ENCODE results near the gene MLLT10.
"Not testable (repeated sequence)": the region's sequence is repeated elsewhere in the genome, so short reads cannot be mapped to it uniquely, and the experiment has no call there.

The MLLT10 gene

DNA sequence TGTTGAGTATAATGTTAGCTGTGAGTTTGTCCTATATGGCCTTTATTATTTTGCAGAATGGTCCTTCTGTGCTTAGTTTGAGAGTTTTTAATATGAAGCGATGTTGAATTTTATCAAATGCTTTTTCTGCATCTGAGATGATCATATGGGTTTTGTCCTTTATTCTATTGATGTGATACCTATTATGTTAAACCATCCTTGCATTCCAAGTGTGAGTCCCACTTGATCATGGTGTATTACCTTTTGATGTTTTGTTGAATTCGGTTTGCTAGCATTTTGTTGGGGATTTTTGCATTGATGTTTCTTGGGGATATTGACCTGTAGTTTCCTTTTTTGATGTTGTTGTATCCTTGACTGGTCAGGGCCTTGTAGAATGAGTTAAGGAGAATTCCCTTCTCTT is 166.4 kb downstream of the MLLT10 start:
- DNase-seq (ENCODE audit: low spot score) = no peak

DNA sequence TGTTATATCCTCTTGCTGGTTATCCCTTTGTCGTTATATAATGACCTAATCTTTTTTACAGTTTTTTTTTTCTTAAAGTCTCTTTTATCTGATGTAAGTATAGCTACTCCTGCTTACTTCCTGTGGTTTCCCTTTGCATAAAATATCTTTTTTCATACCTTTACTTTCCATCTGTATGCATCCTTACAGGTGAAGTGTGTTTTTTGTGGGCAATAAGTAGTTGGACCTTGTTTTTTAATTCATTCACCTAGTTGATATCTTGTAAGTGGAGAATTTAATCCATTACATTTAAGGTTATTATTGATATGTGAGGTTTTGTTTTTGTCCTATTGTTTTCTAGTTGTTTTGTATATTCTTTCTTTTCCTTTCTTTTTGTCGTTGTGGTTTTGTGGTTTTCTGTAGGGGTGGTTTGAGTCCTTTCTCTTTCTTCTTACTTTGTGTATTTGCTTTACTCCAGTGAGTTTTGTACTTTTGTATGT is 168.6 kb downstream of the MLLT10 start:
- DNase-seq (ENCODE audit: low spot score) = peak; percentile 19

DNA sequence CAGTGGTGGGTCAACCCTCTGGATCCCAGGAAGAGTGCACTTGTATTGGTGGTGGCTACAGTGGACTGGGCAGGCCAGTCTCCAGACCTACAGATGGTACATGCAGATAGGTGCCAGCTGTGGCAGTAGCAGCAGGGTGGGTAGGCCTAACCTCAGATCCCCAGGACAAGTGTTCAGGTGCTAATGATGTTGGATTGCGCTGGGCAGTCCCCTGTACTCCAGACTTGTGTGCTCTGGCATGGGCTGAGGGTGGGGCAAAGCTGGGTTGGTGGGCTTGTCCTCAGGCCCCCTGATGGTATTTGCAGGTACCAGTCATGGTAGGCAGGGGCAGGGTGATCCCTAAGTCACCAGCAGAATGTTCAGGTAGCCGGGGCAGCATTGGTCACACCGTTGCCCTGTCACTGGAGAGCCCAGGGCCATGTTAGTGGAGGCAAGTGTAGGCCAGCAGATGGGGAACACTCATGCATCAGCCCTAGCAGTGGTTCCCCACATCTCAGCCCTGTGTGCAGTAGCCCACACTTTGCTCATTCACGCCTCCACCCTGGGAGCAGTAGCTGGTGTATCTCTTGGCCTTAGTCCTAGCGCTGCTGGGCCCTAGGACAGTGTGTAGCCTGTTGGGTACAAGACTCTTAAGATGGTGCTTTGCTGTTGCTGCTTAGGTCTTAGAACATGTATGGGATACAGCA is 171.3 kb downstream of the MLLT10 start:
- DNase-seq (ENCODE audit: low spot score) = no peak

DNA sequence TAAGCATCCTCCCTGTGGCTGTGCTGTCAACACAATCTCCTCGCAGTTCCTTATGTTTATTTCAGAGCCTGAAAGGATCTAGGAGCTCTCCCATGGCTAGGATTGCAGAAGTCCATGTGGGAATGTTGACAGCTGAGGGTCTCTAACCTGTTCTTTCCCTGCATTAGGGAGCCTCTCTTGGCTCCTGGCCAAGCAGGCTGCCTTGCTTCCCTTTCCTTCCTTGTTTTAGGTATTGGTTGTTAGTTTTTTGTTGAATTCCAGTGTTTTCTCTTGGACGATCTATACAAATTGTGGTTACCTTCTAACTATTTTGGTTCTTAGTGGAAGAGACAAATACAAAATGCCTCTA is 171.8 kb downstream of the MLLT10 start:
- DNase-seq (ENCODE audit: low spot score) = no peak

DNA sequence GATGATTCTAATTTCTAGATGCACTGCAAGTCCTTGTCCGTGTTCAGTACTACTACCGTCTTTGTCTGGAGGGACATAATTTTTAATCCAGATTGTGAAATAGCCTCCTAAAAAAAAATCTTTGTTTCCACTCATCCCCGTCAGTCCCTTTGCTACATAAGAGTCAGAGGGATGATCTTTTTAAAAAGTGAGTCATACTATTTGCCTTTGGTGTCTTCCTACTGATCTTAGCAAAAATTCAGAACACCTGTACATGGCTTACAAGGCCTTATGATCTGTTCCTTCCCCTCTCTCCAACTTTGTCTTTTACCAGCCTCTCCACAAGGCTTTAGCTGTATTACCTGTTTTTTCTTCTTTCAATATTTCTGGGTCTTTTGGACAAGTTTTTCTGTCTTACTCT is 173.5 kb downstream of the MLLT10 start:
- DNase-seq (ENCODE audit: low spot score) = no peak

DNA sequence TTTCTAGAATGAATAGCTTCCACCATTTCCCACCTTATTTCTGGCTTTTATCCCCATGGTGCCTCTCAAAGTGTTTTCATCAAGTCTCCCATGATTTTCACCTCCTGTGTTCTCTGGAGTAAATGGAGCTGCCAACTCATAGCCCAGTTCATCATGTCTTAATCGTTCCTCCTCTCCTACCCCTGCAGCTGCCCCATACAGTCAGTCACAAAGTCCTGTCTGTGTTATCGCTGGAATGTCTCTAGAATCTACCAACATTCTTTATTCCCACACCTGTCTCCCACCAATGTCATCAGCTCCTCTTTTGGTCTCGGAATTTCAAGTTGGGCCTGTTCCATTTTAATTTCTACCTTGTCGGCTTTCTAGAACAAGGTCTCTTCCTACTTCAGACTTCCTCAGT is 178.9 kb downstream of the MLLT10 start:
- no peak for DNase-seq (ENCODE audit: low spot score)

DNA sequence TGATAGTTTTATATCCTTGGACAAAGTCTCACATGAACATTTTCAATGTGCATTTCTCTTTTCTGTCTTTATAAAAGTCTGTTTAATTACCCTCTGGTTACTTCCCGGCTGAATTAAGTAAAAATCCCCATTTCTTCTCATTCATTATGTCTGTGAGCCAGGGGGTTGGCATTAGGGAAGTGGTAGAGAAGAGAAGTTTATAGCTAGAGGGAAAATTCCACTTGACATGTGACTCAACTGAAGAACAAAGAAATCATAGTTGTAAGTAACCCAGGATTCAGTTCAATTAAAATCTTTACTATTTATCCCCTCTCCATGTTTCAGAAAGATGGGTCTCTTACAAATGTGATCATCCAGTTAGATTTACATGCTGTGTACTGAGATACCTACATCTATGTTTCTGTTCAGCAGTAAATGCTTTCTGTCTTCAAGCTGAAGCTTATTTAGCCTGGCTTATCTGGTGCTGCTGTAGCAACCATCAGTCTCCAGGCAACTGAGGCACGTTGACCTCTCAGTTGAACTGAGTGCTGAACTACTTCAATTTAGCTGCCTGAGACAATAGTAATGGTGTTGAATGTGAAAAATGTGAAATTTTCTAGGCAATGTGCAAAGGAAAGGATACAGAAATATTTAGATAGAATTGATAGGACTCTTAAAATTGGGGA is 181.6 kb downstream of the MLLT10 start:
- DNase-seq (ENCODE audit: low spot score) = no peak

DNA sequence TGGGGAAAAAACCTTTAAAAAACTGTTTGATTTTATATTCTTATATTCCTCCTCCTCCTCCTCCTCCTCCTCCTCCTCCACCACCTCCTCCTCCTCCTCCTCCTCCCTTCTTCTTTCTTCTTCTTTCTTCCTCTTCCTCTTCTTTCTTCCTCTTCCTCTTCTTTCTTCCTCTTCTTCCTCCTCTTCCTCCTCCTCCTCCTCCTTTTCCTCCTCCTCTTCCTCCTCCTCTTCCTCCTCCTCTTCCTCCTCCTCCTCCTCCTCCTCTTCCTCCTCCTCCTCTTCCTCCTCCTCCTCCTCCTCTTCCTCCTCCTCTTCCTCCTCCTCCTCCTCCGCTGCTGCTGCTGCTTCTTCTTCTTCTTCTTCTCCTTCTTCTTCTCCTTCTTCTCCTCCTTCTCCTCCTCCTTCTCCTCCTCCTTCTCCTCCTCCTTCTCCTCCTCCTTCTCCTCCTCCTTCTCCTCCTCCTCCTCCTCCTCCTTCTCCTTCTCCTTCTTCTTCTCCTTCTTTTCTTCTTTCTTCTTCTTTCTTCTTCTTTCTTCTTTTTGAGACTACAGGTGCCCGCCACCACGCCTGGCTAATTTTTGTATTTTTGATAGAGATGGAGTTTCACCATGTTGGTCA is 183.5 kb downstream of the MLLT10 start:
- not testable (repeated sequence) for DNase-seq (ENCODE audit: low spot score)

DNA sequence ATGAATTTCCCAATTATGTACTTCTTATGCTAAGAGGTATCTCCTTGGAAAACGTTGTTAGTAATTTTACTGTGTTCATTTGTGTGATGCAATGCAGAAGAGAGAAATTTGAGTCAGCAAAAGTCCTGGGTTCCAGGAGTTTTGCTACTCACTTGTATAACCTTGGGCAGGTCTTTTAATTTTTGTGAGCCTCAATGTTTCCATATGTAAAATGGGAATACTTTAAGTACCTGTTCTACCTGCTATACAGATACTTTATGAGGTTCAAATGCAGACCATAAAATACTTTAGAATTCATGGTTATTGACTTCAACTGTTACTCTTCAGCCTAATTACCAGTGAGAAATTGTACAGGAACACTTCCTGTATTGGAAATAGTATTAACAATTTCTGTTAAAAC is 185.5 kb downstream of the MLLT10 start:
- no peak for DNase-seq (ENCODE audit: low spot score)

DNA sequence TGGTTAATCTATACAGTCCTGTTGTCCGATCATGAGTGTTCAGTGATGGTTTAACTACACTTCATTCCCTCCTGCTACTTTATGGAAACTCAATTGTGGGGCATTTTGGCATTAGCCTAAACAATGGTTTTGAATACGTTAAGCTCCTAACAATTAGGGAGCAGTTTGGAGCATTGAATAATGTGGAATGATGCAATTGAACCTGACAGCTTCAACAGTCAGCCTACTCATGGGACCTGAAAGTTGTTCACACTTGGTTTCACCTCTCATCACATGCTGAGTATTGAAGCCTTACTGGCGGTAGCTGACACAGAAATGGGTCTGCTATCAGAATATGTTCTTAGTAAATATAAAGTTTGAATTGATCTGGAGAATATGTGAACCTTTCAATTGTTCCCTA is 186.1 kb downstream of the MLLT10 start:
- no peak for DNase-seq (ENCODE audit: low spot score)

DNA sequence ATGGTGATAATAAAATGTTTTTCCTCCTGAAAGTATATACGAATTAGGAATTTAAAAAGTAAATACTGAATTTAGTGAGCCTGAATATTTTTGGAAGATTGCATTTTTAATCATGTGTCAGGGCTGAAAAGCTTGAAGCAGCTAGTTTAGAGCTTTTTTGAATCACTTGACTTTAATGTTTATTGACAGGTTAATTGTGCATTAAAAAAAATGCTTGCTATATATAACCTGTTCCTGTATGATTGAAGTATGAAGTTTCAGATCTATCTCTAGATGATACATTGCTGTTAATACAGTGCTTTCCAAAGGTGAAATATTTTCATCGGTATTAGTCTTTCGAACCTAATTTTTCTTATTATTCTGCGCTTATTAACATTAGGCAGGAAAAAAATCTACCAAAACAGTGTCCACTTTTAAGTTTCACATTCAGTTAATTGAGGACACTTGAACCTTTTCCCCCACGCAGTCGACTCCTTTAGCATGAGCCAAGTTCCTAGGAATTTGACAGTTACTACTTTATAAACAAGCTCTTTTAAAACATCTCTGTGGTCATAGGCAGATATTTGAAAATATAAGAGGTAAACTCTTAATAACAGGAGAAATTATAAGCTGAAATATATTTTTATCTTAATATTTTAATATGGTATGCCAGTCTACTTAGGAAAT is 187.1 kb downstream of the MLLT10 start:
- no peak for DNase-seq (ENCODE audit: low spot score)

DNA sequence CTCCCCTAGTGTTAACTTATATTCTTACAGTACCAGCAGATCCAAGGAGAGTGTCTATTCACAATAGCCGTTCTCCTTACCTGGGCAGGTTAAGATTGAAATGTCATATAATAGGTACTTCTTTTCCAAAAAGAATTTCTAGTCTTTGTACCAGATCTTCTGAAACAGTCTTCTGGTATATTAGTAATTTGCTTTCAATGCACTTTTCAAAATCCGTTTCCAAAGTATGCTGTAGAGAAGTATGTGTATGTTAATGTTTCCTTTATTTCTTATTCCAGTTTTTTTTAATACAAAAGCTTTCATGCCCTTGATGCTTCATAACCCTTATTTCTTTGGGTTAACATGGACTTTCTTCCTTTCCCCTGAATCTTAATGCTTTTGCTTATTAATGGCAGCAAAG is 188.2 kb downstream of the MLLT10 start:
- no peak for DNase-seq (ENCODE audit: low spot score)

DNA sequence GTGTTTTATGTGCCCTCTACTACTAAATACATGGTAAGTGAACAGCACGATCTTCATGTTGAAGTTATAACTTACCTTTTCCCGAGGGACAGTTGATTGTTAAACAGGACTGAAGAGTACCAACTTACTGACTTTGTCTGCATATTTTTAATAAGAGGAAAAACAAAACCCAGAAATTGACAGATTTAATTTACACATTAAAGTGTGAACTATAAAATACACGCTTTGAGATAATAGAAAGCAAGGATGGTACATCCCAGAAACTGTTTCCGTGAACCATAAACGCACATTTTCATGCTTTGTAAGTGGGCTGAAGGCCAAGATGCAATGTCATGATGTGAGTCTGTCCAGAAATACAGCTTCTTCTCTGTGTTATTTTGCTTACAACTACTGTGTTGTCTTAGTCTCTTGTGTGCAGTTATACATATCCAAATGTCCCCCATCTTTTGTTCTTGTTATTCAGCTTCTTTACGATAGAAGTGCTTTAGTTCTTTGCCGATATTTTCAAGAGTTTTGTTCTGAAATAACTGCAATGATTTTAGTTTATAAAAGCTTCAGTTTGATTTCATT is 190.1 kb downstream of the MLLT10 start:
- DNase-seq (ENCODE audit: low spot score) = no peak

DNA sequence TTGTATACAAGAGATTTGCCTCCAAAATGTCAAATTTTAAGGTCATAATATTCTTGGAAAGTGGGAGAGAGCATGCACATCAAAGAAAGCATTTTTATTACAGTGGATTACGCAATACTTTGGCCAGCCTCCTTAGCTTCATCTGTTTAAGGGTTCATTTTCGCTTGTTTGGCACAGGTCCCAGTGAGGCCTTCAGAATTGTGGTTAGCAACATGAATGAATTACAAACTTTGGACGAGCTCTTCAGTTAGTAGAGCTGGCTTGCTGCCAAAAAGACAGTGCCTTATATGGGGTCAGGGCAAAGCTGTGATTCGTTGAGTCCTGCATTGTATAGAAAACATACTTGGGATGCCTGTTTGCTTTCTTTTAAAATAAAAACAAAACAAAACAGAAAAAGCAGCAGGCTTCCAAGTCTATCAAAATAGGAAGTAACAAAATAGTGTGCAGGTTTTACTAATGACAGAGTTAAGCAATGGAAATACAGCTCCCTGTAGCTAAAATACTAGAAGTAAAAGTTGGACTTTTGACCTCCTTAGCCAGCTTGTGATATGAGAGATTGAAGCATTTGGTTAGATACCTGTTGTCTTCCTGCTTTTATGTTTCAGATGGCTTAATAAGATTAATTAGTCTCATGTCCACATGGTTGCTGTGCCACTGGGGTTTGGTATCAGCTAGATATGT is 190.8 kb downstream of the MLLT10 start:
- DNase-seq (ENCODE audit: low spot score) = peak; percentile 58

DNA sequence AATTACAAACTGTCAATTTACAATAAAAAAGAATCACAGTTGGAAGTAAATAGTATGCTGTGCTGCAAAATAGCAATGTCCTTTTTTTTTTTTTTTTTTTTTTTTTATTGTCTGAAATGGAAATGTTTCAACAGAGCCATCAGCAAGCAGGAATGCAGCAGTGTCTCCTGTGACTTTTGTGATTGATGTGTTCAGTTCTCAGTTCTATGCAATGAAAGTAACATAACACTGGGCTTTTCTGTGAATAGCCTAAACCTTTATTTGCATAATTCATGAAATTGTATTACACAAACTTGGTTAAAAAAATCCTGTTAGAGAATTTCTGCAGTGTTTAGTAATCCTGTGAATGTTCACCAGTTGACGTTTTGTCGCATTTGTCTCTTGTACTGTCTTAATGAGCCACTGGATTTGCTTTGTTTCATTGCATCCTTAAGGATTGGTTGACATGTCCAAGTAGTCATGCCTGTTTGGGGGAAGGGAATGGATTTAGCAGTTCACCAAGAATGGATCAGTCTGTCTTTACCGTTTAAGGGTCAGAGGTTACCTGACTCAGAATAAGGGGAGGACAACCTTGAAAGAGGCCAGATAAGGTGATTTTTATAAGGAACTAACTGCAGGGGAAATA is 192.7 kb downstream of the MLLT10 start:
- DNase-seq (ENCODE audit: low spot score) = no peak

DNA sequence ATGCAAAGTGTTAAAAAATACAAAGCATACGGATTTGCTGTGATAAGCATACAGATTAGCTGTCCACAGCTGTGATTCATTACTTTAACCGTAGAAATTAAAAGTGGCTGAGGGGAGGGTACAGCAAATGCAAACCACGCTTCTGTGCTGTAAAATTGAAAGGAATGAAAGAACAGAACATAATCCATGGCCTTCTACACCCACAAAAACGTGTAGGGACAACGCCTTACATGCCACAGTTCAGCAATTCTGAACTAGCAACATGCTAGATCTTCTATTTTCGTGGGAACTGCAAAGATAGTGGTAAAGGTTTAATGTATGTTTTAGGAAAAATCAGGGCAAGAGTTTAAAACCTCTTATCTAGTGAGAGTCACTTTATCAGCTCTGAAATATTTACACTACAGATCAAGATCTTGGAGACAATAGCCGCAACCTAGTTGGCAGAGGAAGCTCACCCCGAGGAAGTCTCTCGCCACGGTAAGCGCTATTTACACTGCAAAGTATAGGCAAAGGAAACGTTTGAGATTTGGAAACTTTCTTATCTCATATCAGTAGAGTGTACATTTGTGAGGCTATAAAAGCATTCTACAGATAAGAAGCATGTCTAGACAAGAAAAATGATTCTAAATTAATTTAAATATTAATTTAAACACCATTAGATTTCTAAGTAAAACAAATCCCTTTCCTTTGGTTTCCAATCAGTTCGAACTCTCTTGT is 193.6 kb downstream of the MLLT10 start:
- DNase-seq (ENCODE audit: low spot score) = peak; percentile 18

DNA sequence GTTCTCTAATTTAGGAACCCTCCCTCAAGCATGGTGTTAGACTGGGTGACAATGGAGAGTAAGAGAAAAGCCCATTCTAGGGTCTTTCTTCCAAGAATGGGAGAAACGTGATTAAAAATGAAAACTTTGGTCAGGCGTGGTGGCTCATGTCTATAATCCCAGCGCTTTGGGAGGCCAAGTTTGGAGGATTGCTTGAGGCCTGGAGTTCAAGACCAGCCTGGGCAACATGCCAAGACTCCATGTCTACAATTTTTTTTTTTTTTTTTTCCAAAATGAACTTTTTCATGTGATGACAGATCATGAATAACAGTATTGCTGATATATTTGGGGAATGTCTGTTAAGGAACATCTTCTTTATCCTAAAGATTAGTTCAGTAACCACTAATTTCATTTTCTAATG is 194.6 kb downstream of the MLLT10 start:
- DNase-seq (ENCODE audit: low spot score) = no peak

DNA sequence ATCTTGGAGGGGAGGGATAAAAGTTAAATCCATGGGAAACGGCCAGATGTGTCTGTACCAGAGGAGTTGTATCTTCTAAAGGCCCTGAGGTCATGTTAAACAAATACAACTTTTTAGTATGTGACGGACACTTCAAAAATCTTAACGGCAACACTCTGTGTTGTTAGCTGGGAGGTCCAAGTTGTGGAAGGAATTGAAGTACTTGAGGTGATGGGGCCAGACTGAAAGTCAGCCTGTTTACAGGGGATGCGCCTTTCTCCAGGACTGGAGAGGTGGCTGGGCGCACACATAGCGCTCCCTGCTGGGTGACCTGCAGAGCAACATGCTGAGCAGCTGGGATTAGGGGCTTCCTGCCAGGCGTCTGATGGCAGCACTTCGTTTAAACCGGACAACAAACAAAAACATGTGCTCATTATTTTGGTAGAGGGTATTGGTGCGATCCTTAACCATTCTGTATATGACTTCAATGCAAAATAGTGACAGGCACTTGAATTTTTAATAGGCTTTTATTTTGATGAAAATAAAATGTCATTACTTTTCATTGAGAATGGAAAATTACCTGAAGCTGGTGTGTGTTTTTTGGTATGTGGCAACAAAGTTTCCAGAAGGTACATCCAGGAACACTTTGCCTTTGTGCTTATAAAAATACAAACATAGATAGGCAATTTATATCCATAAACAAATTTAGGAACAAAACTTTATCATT is 198.2 kb downstream of the MLLT10 start:
- peak; percentile 28 for DNase-seq (ENCODE audit: low spot score)

DNA sequence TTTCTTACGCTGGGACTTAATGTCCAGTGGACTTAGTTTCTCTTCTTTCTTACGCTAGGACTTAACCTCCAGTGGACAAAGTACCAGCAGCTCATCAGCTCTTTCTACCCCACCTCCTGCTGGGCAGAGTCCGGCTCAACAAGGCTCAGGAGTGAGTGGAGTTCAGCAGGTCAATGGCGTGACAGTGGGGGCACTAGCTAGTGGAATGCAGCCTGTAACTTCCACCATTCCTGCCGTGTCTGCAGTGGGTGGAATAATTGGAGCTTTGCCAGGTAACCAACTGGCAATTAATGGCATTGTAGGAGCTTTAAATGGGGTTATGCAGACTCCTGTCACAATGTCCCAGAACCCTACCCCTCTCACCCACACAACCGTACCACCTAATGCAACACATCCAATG is 199.7 kb downstream of the MLLT10 start:
- DNase-seq (ENCODE audit: low spot score) = no peak

DNA sequence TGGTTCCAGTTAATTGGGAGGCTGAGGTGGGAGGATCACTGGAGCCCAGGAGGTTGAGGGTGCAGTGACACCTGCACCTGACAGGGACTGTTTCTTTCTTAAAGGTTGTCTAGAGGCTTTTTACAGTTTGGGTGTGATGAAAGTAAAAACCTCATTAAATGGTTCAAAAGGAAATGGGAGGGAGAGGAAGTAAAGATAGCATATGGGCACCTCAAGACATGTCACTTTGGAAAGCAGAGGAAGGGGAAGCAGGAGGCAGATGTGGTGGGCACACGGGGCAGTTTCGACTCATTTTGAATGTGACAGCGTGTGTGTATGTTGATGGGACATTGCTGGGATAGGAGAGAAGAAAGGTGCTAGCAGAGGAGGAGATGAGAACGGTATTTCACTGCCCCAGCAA is 203.1 kb downstream of the MLLT10 start:
- DNase-seq (ENCODE audit: low spot score) = no peak
